ENCODE results near the gene NEK4.
"Not testable (repeated sequence)": the region's sequence is repeated elsewhere in the genome, so short reads cannot be mapped to it uniquely, and the experiment has no call there.

The NEK4 gene

DNA sequence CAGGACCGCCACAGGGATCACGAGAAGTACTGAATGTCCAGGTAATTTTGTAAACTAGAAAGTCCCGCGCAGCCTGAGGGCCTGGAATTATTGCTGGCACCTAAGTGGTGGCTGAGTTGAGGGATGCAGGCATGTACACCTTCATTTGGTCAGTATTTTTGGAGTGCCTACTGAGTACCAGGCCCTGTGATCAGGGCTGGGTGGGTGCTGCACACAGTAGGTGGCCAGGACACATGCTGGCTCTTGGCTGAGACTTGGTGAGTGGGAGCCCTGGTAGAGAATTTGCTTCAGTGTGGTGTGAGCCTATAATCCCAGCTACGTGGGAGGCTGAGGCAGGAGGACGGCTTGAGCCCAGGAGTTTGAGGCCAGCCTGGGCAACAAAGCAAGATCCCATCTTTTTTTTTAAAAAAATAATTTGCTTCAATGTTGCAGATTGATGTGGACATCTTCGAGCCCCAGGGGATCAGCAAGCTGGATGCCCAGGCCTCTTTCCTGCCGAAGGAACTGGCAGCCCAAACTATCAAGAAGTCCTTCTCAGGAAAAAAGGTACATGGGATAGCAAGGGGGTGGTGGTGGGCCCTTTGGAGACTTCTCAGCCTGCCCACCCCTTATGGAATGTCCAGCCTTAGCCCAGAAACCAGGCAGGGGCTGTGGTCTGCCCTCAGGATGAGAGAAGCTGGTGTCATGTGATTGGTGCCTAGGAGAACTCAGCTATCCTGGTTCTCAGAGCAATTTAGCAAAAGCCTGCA is 9.3 kb upstream of the NEK4 start:
- no peak overlapping the region for H3K4me3 ChIP-seq
- H3K27ac ChIP-seq = peak overlapping the region in 1 of 21 experiments; percentile 55

DNA sequence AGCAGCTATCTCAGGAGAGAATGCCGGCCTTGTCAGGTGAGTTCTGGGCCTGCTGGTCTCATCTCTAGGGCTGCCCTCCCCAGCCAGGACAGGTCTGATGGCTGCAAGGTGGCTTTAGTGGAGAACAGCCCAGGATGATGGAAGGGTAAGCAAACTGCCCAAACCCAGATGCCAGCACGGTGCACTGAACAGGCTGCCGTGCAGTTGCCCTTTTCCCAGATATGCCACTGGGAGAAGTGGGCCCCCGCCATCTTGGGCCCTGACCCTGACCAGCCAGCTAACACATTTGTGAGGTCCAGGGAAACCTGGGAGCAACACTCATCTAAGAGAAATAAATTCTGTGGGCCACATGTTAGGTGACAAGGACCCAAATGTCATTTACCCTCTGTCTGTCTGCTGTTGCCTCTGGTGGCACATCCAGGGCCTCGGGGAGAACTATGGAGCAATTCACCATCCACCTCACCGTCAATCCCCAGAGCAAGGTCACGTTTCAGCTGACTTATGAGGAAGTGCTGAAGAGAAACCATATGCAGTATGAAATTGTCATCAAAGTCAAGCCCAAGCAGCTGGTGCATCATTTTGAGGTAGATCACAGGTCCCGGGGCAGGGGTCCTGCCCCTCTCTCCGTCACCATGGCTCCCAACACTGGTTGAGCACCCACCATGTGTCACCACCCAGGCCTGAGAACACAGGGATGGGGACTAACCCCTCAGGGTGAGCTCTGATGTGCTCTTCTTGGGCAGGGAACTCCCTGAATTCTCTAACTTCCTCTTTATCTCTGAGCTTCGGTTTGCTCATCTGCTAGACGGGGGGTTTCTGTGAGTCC is 8.5 kb upstream of the NEK4 start:
- no peak overlapping the region for H3K4me3 ChIP-seq
- peak overlapping the region in 1 of 21 experiments; percentile 55 for H3K27ac ChIP-seq

DNA sequence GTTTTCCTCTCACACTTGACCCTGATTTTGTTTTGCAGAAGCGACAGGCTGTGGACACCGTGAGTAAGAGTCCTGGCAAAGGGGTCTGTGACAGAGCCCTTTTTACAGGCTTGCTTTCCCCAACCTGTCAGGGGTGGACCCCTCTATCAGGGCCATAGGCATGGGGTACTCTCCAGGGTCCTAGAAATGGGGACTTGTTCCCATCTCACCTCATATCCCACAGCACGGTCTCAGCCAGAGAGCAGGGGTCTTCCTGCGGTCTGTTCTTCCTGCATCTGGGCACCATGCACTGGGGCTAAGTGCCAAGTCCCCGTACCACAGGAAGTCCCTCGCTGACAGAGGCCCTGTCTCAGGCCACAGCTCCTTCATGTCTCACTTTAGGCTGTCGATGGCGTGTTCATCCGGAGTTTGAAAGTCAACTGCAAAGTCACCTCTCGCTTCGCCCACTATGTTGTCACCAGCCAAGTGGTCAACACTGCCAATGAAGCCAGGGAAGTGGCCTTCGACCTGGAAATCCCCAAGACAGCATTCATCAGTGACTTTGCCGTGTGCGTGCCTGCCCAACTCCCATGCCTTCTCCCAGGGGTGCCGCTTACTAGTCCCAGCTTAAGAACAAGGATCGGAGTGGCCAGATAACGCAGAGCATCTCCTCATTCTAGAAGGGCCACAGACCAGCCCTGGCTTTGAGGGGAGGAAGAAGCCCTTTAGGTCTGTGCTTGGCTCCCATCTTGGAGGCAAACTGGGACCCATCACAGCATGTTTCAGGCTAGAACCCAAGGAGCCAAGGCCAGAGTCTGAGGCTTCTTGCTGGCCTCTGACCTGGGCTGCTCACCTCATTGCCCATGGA is 7.4 kb upstream of the NEK4 start:
- no peak overlapping the region for H3K27ac ChIP-seq

DNA sequence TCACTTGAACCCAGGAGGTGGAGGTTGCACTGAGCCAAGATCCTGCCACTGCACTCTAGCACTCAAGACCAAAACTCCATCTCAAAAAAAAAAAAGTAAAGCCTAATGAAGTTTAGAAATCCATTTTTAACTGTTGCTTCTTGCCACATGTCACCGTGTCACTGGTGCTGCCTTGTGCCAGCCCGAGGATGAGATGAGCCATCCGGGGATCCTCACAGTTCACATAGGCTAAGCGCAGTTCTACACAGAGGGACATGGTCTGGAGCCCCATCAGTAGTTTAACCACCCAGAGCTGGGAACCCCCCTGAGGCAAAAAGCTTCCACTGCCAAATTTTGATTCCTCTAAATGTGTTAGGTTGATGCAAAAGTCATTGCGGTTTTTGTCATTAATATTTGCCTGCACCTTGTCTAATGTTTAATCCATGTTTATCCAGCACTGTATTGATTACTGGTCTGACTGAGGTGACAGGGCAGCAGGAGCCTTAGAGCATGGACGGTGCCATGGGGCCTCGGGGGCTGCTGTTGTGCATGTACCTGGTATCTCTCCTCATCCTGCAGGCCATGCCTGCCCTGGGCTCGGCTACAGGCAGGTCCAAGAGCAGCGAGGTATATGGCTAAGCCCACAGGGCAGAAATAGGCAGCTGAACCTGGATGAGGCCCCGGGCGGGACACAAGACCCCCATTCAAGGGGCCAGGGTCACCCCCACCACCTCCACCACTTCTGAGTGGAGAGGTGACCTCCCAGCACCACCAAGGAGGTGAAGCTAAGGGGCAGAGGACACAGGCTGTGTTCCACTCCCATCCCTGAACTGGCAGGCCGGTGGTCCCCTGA is 6.6 kb upstream of the NEK4 start, which contains the start of gene ITIH1:
Gene ITIH1, plus strand, starts transcription at position 473 of the 832 bp plus-strand sequence. Its CDS starts 17 bp downstream, at position 490.
- Histone ChIP-seq H3K4me3 (no peak within 1 kb of the TSS), H3K27ac (no peak within 1 kb of the TSS)

More for the DNA sequence above, 7.4 kb upstream of the NEK4 start:
- H3K4me3 ChIP-seq = no peak overlapping the region

DNA sequence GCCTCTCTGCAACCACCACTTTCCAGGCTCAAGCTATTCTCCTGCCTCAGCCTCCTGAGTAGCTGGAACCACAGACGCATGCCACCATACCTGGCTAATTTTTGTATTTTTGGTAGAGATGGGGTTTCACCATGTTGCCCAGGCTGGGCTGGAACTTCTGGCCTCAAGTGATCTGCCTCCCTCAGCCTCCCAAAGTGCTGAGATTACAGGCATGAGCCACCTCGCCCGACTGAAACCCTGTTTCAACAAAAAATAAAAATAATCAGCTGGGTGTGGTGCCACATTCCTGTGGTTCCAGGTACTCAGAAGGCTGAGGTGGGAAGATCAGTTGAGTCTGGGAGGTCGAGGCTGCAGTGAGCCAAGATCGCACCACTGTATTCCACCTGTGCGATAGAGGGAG is 5.7 kb upstream of the NEK4 start:
- not testable (repeated sequence) for H3K4me3 ChIP-seq, H3K27ac ChIP-seq

DNA sequence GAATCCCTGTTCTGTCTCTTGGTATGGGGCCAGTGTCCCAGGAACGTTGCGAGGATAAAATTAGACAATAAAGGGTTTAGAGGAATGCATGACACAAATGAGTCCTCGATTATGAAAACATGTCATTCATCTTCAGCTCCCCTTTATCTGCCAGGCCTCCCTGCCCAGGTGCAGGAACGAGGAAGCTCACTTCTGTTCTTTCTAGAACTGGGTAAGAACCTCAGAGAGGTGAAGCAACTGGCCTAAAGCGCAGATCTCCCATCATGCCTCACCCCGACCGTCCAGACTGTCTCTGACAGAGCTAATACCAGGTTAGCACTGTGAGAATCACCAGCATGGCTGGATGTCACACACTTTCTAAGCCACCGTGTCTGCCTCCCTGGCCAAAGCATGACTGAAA is 5.1 kb upstream of the NEK4 start:
- Histone ChIP-seq H3K27ac (no peak overlapping the region), H3K4me3 (no peak overlapping the region)

DNA sequence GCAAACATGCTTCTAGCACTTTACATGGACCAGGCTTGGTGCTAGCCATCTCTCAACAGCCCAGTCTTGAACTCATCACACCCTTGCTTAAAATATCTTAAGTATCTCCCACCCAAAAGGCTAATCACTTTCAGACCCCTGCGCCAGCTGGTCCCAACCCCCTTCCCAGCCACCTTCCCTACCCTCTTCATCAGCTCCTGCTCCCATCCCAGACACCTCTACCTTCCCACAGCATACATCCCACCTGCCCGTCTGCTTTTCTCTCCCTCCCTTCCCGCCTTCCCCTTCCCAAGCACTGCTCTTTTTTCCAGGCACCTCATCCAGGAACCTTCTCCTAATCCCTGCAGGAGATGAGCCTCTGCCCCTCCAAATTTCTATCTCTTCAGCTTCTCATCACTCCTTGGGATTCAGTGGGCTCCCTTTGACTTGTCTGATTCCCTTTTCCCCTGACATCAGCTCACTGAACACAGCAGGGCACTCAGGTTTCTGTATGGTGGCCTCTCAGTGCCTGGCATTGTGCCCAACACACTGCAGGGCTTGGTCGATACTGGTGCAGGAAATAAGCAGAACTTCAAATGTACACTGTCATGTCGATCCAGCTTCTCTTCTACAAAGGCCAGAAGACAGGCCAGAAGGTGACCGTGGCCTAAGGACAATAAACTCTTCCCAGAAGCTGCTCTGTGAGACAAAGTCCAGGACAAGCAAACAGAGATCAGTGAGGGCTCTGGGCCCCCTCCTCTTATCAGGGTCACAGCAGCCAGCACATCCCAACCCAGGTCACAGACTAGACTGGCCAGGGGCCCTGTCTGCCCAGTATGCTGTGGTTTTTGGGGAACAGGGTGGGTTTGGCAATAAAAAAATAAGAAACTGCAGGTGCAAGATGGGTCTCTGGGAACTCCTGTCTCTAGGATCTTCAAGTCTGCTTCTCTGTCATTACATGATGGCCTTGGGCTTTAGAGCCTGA is 4.4 kb upstream of the NEK4 start:
- no peak overlapping the region for H3K4me3 ChIP-seq
- no peak overlapping the region for H3K27ac ChIP-seq

DNA sequence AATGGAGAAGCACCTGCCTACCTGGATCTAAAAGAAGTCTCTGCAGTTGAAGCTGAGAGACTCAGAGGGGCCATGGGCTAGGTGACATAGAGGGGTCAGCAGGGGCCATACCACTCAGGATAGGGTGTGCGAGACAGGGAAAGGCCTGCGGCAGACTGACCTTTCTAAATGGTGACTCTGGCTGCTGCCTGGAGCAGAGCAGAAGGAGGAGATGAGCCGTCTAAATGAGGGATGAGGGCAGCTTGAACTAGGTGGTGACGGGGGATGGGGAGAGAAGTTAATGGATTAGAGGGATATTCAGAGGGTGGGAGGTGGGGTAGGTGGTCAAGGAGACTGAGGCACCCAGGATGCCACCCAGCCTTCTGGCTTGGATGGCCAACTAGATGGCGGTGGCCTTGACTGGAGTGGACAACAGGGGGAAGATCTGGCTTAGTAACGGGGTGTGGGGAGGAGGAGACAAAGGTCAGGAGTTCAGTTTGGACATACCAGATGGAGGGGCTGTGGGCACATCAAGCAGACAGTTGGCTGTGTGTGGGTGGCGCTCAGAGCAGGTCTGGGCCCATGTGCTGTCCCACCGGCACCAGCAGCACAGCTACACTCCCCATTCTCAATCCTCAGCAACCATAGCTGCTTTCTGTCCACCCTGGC is 3.5 kb upstream of the NEK4 start:
- H3K27ac ChIP-seq = no peak overlapping the region
- H3K4me3 ChIP-seq = no peak overlapping the region

DNA sequence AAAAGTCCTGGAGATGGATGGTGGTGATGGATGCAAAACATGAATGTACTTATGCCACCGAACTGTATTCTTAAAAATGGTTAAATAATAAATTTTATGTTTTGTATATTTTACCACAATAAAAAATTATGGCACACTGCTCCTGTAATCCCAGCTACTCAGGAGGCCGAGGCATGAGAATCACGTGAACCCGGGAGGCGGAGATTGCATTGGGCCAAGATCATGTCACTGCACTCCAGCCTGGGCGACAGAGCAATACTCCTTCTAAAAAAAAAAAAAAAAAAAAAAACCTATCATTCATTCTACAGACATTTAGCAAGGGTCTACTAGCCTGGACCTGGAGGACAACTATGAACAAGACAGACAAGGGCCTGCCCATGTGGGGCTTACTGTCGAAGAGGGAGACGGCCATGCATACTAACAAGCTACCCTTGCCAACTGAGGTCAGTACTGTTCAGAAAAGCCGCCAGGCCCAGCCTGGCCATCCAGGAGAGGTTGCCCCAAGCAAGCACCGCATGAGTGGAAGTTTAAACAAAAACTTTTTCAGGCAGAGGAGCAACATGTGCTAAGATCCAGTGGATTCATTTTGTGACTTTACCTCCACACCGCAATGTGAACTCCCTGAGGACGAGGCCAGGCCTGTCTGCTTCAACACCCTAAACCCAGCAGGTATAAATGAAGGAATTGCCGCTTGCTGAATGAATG is 2.8 kb upstream of the NEK4 start:
- Histone ChIP-seq H3K4me3 (no peak overlapping the region), H3K27ac (no peak overlapping the region)

DNA sequence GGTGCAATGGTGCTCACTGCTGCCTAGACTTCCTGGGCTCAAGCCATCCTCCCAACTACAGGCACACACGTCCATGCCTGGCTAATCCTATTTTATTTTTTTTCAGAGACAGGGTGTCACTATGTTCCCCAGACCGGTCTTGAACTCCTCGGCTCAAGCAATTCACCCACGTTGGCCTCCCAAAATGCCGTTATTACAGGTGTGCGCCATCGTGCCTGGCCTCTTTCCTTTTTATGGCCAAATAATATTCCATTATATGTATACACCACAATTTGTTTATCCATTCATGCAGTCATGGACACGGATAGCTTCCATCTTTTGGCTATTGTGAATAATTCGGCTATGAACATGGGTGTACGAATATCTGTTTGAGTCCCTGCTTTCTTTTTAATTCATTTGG is 962 bp upstream of the NEK4 start:
- no peak overlapping the region for H3K4me3 ChIP-seq
- peak overlapping the region in 10 of 21 experiments; percentile 66 to 87 (median 82) for H3K27ac ChIP-seq

DNA sequence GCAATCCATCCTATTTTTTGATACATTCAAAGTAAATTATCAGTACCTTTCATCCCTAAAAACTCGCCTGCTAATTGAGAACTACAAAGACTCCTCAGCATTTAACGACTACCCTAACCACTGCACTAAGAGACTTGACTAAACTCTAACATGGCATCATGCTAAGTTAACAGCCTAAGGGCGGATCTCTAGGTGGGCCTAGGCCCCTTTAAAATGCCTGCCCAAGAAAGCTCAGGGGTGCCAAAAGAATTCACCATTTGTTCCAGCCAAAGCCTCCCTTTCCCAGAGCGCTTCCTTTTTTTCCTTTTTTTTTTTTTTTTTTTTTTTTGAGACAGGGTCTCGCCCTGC is 568 bp upstream of the NEK4 start:
- H3K27ac ChIP-seq = peak overlapping the region; percentile 44 to 88 (median 81)
- peak overlapping the region; percentile 70 to 95 (median 80) for H3K4me3 ChIP-seq

DNA sequence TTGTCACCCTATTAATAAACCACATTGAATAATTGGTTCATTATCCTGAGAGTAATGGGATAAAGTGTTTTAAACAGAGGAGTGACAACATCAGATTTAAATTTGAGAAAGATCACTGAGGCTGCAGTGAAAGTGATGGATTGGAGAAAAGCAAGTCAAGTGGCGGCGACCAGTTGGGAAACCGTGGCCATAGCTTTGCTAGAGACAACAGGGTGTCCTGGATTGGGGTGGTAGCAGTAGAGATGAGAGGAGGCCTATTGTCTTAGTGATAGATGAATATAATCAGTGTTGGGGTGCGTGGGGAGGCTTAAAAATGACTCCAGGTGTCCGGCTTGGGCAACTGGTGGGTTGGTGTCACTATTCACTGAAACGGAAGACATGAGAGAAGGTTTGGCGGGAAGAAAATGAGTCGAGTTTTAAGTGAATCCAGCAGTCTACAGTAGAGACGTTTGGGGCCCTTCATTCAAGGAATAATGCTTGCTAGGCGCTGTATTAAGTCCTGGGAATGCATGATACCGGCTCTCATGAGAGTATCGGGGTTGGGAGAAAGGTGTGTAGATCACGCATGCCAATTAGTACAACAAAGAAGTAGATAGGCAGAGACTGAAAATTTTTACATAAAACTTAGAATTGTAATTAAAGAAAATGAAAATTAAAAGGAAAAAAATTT is 819 bp downstream of the NEK4 start:
- H3K27ac ChIP-seq = peak overlapping the region in 16 of 21 experiments; percentile 63 to 88 (median 82)
- peak overlapping the region; percentile 70 to 95 (median 80) for H3K4me3 ChIP-seq

DNA sequence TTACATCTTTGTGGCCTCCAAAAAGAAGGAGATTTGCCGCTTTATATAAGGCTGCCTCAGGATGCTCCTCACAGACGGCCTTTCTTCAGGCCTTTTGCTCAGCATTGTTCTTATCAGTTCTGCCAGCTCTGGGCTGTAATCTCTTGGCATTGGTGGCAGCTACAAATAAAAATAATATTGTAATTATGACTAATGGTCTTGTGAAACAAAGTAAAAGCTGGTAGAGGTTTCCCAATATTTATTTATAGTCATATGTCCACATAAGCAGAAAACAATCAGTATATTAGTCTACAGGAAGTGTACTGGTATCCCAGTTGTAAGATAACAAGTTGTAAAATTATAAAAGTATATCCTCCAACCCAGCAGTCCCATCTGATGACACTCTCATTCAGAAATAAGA is 7.3 kb downstream of the NEK4 start:
- no peak overlapping the region for H3K27ac ChIP-seq
- no peak overlapping the region for H3K4me3 ChIP-seq

DNA sequence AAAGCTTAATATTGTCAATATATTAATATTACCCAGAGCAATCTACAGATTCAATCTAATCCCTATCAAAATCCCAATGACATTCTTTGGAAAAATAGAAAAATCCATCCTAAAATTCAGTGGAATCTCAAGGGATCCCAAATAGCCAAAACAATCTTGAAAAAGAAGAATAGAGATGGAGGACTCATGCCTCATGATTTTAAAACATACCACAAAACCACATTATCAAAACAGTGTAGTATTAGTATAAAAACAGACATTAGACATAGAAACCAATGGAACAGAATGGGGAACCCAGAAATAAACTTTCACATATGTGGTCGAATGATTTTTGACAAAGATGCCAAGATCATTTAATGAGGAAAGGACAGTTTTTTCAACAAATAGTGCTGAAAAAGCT is 14.6 kb downstream of the NEK4 start:
- H3K4me3 ChIP-seq = no peak overlapping the region
- H3K27ac ChIP-seq = no peak overlapping the region

DNA sequence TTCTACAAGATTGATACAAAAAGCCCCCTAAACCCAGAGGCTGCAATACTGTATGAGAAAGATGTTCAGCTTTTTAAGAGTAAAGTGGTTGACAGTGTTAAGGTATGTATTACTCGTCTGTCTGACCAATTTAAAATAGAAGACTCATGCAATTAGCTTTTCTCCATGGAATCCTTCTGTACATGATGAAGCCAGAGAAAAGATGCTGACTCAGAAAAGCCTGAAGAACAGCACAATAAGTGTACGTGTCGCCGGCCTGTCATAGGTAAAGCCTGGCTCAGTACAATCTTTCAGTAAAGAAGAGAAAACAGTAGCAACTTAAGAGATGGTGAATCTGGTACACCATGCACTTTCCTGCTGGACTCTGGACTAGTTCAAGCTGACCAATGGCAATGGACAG is 16.4 kb downstream of the NEK4 start:
- no peak overlapping the region for H3K4me3 ChIP-seq
- no peak overlapping the region for H3K27ac ChIP-seq

DNA sequence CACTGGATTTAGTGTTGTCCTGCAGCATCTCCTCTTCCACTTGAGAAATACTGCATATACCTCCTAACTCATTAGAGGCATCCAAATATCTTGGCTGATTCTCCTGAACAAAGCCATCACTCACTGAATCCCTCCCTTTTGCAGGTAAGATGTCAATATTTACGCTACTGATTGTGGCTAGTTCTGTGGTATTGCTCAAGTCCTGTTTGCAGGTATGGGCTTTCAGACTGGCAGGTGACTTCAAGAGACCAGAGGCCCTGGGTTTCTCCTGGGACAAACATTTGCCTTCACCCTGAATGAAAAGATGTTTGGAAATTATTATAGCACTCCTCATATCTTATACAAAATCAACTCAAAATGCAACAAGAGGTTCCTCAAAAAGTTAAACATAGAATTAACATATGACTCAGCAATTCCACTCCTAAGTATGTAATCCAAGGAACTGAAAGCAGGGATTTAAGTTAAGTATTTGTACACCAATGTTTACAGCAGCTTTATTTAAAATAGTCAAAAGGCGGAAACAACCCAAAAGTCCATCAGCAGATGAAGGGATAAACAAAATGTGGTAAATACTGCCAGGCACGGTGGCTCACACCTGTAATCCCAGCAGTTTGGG is 18.6 kb downstream of the NEK4 start:
- Histone ChIP-seq H3K27ac (no peak overlapping the region), H3K4me3 (no peak overlapping the region)
